Panc1 (cell line): ENCODE results near the gene PGM2. TPM values are rescaled to one million over a fixed set of nuclear protein-coding genes. Genes with fewer than 3 reads are reported as not detected.

Experiments
- ATAC-seq: fragments of 200-7000 bp; cut with Tn5 transposase; 2 replicates; pipeline ENCODE4 v1.9.1; 2020; ENCODE audit warnings: mild to moderate bottlenecking, moderate library complexity
- BruUV-seq: library from RNA; stranded (reverse); fragments of 400-500 nt; replicated peaks from 2 replicates; lab custom pipeline; 2021; lab: Mats Ljungman, UMichigan
- CTCF ChIA-PET: fragments of 300-600 bp; sonication (Branson Sonifier 250); formaldehyde crosslinking; loops from one replicate; lab custom pipeline; 2022; ENCODE audit warnings: antibody characterized with exemption; lab: Charles Lee
- POLR2A ChIA-PET: fragments of 300-600 bp; sonication (Branson Sonifier 250); formaldehyde crosslinking; loops from one replicate; lab custom pipeline; 2022; ENCODE audit warnings: antibody characterized with exemption; lab: Charles Lee
- DNase-seq: peaks from one replicate; pipeline ENCODE4 v3.0.0-alpha.2; 2010; ENCODE audit warnings: low read depth, low spot score
- H3K27ac ChIP-seq: 2 replicates; pipeline ENCODE4 v1.5.1; 2011; ENCODE audit warnings: mild to moderate bottlenecking, low read length, inconsistent platforms
- H3K27me3 ChIP-seq: fragments of 200-500 bp; sonication (Bioruptor generic); 2 replicates; pipeline ENCODE4 v1.6.0; 2014; ENCODE audit warnings: low read length, inconsistent platforms; ENCODE audit not compliant: control insufficient read depth, insufficient read depth
- H3K36me3 ChIP-seq: fragments of 200-500 bp; sonication (Bioruptor generic); 2 replicates; pipeline ENCODE4 v1.5.1; 2014; ENCODE audit warnings: inconsistent platforms, mild to moderate bottlenecking, low read length, moderate library complexity; ENCODE audit not compliant: control insufficient read depth, insufficient read depth
- H3K4me1 ChIP-seq: 2 replicates; pipeline ENCODE4 v1.5.1; 2011; ENCODE audit warnings: inconsistent platforms, mild to moderate bottlenecking, low read length, moderate library complexity; ENCODE audit not compliant: control insufficient read depth, insufficient read depth
- H3K4me3 ChIP-seq, 2 experiments: 2 replicates each; pipeline ENCODE4 v1.5.1; 2011 to 2012; ENCODE audit warnings: low read depth in 2 of 2, low read length in 2 of 2, mild to moderate bottlenecking in 2 of 2, inconsistent platforms in 1 of 2, moderate library complexity in 1 of 2
- H3K9me3 ChIP-seq: fragments of 200-500 bp; sonication (Bioruptor generic); 2 replicates; pipeline ENCODE4 v1.5.1; 2014; ENCODE audit warnings: low read depth, mild to moderate bottlenecking, inconsistent platforms, low read length, moderate library complexity; ENCODE audit not compliant: control insufficient read depth, insufficient read depth
- POLR2AphosphoS5 ChIP-seq: IDR thresholded peaks from 2 replicates; pipeline ENCODE4 v1.6.1; 2012; ENCODE audit warnings: mild to moderate bottlenecking, low read depth, low read length, moderate library complexity
- SIN3A ChIP-seq: IDR thresholded peaks from 2 replicates; pipeline ENCODE4 v1.6.1; 2012; ENCODE audit warnings: low read depth, mild to moderate bottlenecking, low read length, moderate library complexity, borderline replicate concordance; ENCODE audit not compliant: insufficient read depth
- TCF7L2 ChIP-seq: IDR thresholded peaks from 2 replicates; pipeline ENCODE4 v1.6.1; 2011; ENCODE audit warnings: mild to moderate bottlenecking, low read depth, low read length, inconsistent platforms
- in situ Hi-C: cut with HindIII; loops from 2 replicates; pipeline ENCODE4 v1.10.0; 2016; ENCODE audit warnings: low sequenced_read_pairs, low pct_unique_long_range_greater_than_20kb
- intact Hi-C: fragments of 100-400 bp; cut with micrococcal nuclease; formaldehyde crosslinking; loops from one replicate; pipeline ENCODE4 v1.10.0; 2022; ENCODE audit not compliant: unreplicated experiment
- total RNA-seq: library from RNA; stranded (reverse); gene quantifications from one replicate; pipeline ENCODE4 v1.2.1, GENCODE V29; 2021; ENCODE audit not compliant: unreplicated experiment
- TF ChIP-seq, protein P1 (sequence below): fragments of 450-650 bp; IDR thresholded peaks from 2 replicates; pipeline ENCODE4 v1.5.1; 2017; ENCODE audit warnings: mild to moderate bottlenecking
- TF ChIP-seq, protein P2 (sequence below), 2 experiments: IDR thresholded peaks; 2 replicates each; pipeline ENCODE4 v1.6.1; 2011 to 2012; ENCODE audit warnings: low read depth in 2 of 2, control low read depth in 1 of 2, low read length in 1 of 2, mild to moderate bottlenecking in 1 of 2, moderate library complexity in 1 of 2; ENCODE audit not compliant: insufficient read depth in 1 of 2

PGM2 gene
- total RNA-seq, 1 experiment from 2014 or later: 15.4 TPM

DNA sequence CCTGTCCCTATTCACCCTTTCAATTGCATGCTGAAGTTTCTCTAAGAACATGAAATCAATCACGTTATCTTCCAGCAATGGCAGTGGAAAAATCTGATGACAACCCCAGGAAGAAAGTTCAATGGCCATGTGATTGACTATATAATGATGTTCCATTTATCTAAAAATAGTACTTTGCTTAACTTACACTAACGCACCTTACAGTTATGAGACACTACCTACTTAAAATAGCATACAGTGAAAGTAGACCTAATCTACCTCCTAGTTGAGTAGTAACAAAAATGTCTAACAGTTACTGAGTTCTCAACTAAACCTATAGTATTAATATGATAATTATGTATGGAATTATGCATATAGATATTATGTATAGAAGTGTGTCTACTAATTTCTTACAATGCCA, 28.6 kb upstream of the PGM2 start:
- intact Hi-C loops (no loop called here), in situ Hi-C loops (no loop called here)
- Histone ChIP-seq H3K27me3 (no peaks in the 10 kb centered on the region), H3K36me3 (no peaks in the 10 kb centered on the region), H3K4me3 (no peak overlapping the region), H3K9me3 (no peaks in the 10 kb centered on the region), H3K27ac (no peak overlapping the region), H3K4me1 (no peaks in the 10 kb centered on the region)
- no TSS peak for BruUV-seq
- ATAC-seq (no peak), DNase-seq (no peak)
- CTCF ChIA-PET: no interaction called here
- POLR2A ChIA-PET: no interaction called here
- TF ChIP-seq, protein P1, sequence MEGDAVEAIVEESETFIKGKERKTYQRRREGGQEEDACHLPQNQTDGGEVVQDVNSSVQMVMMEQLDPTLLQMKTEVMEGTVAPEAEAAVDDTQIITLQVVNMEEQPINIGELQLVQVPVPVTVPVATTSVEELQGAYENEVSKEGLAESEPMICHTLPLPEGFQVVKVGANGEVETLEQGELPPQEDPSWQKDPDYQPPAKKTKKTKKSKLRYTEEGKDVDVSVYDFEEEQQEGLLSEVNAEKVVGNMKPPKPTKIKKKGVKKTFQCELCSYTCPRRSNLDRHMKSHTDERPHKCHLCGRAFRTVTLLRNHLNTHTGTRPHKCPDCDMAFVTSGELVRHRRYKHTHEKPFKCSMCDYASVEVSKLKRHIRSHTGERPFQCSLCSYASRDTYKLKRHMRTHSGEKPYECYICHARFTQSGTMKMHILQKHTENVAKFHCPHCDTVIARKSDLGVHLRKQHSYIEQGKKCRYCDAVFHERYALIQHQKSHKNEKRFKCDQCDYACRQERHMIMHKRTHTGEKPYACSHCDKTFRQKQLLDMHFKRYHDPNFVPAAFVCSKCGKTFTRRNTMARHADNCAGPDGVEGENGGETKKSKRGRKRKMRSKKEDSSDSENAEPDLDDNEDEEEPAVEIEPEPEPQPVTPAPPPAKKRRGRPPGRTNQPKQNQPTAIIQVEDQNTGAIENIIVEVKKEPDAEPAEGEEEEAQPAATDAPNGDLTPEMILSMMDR: no peak
- TF ChIP-seq TCF7L2: no peak
- no peak for TF ChIP-seq POLR2AphosphoS5
- TF ChIP-seq, protein P2, sequence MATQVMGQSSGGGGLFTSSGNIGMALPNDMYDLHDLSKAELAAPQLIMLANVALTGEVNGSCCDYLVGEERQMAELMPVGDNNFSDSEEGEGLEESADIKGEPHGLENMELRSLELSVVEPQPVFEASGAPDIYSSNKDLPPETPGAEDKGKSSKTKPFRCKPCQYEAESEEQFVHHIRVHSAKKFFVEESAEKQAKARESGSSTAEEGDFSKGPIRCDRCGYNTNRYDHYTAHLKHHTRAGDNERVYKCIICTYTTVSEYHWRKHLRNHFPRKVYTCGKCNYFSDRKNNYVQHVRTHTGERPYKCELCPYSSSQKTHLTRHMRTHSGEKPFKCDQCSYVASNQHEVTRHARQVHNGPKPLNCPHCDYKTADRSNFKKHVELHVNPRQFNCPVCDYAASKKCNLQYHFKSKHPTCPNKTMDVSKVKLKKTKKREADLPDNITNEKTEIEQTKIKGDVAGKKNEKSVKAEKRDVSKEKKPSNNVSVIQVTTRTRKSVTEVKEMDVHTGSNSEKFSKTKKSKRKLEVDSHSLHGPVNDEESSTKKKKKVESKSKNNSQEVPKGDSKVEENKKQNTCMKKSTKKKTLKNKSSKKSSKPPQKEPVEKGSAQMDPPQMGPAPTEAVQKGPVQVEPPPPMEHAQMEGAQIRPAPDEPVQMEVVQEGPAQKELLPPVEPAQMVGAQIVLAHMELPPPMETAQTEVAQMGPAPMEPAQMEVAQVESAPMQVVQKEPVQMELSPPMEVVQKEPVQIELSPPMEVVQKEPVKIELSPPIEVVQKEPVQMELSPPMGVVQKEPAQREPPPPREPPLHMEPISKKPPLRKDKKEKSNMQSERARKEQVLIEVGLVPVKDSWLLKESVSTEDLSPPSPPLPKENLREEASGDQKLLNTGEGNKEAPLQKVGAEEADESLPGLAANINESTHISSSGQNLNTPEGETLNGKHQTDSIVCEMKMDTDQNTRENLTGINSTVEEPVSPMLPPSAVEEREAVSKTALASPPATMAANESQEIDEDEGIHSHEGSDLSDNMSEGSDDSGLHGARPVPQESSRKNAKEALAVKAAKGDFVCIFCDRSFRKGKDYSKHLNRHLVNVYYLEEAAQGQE (IDR thresholded peaks at IDR 0.05; ENCODE audit: insufficient read depth in 1 of 2, low read depth in 2 of 2, low read length in 1 of 2): no peak
- TF ChIP-seq SIN3A: no peak

DNA sequence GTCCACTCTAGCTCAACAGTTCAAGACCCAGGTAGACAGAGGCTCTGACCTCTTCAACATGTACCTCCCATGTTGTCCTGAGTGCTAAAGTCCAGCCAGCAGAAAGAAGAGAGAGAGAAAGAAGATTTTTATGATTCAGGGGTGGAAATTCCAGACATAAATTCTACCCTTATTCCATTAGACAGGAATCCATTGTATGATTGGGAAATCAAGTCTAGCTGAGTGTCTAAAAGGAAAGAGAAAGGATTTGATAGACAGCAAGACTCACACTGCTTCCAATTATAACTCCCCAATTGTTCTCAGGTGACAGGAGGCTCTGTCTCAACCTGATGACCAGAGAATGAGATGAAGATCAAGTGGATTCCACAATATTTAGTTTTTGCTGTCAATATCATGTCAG, 27.9 kb upstream of the PGM2 start:
- ChIA-PET POLR2A (no interaction called here), CTCF (no interaction called here)
- Histone ChIP-seq H3K4me3 (no peak overlapping the region), H3K36me3 (no peaks in the 10 kb centered on the region), H3K4me1 (no peaks in the 10 kb centered on the region), H3K27ac (no peak overlapping the region), H3K27me3 (no peaks in the 10 kb centered on the region), H3K9me3 (no peaks in the 10 kb centered on the region)
- no peak for ATAC-seq
- TF ChIP-seq, protein P1: no peak
- TF ChIP-seq SIN3A: no peak
- TF ChIP-seq TCF7L2: no peak
- TF ChIP-seq, protein P2 (IDR thresholded peaks at IDR 0.05; ENCODE audit: insufficient read depth in 1 of 2, low read depth in 2 of 2, low read length in 1 of 2): no peak
- no peak for TF ChIP-seq POLR2AphosphoS5
- DNase-seq: no peak
- intact Hi-C loops: no loop called here
- no TSS peak for BruUV-seq
- in situ Hi-C loops: no loop called here
